Suppressor macrophage treated with lipopolysaccharide for 1 hour (primary cell): ENCODE data around the gene IQSEC1.

Experiments
- DNase-seq, 3 donors: peaks; one replicate each; pipeline ENCODE4 v3.0.0-alpha.2; 2020 to 2022

Gene IQSEC1

GRCh38 chr3:13085081-13085845 lies 12.0 kb upstream of the IQSEC1 start:
- DNase-seq: no peak

- no peak for DNase-seq
Measured at GRCh38 chr3:13083898-13084297, 10.7 kb upstream of the IQSEC1 start.

DNA sequence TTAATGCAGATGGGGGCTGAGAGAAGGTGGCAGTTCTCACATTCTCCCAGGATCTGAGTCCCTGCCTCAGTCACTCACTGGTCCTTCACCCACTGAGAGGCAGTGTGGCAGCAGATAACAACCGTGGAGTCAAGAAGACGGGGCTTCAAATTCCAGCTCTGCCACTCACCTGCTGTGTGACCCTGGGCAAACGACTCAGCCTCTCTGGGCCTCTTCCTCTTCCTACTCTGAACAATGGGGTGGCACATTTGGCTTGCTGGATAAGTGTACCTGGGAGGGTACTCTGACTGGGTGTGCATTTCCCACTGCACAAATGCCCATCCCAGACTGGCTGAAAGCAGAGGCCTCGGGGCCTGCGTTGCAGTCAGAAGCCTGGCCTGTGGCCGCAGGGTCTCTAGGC lies 10.0 kb upstream of the IQSEC1 start:
- no peak for DNase-seq

DNA sequence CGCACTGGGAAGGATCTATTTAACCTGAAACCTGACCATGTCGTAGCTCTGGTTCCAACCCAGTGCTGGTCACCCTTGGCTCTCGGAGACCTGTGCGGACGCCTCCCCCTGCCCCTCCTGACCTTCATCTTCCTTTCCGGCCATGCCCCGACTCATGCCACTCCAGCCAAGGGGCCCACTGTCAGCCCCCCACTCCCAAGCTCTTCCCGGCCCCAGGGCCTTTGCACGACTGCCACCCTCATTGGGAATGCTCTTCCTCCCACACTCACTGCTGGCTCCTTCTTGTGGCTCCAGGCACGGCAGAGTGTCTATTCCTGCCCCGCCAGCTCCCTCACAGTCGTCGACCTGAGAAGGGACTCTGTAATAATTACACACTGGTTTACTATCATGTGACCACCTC lies 9.4 kb upstream of the IQSEC1 start:
- DNase-seq: no peak

DNA sequence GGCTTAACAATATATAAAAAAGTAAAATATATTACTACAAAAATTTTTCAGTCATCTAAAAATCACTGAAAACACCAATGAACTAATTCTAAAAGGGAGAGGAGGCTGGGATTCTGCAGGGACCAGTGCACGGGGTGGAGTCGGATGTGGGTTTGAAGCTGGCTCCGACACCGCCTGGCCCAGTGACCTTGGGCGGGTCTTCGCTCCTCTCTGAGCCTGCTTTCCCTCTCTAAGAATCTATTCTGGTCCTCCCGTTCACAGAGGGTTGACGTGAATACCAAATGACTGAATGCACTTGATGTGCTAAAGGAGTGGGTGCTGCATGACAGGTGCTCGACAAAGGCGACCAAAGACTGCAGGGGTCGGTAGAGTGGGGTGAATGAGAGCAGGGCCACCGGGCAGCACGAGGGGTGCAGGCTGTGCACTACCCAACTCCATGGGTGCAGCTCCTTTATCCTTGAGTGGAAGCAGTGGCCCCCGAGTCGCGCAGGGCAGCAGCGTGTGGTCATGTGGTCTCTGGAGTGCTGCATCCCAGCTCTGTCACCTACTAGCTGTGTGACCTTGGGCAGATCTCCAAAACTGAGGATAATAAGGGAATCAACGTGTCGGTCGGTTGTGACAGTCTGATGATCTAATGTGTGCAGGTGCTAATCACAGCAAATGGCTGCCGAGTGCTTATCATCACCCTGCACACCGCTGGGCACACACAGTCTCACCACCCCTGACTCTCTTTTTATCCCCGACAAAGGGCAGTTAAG lies 8.6 kb upstream of the IQSEC1 start:
- DNase-seq: no peak

DNA sequence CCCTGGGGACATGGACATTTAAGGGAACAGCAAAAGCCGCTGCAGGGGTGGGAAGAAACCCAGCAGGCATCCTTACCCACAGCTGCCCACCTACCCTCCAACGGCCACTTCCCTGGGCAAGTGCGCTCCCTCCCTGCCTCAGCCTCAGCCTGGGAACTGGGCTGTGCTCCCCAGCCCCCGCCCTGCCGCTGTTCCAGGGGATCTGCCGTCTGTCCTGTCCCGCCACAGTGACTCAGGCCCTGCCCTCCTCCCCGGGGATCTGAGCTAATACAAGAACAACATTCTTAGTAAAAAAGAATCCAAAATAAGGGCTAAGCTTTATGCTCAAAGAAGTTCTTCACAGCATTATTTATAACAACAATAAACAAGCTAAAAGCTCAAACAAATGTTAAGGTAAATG lies 7.4 kb upstream of the IQSEC1 start:
- no peak for DNase-seq

DNA sequence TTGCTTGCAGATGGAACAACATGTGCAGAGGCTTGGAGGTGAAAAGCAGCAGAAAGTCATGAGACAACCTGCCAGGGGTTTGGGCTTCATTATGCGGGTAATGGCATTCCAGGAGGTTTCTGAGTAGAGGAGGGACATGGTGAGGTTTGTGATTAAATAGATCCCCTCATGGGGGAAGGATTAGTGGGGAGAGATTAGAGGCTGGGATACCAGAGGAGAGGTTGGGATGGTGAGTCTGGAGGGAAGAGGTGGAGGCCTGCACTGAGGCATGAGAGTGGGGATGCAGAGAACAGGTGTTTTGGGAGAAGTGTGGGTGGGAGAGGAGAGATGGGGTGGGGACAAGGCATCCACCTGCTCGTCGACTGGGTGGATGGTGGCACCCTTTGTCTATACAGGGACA lies 6.8 kb upstream of the IQSEC1 start:
- no peak for DNase-seq

DNA sequence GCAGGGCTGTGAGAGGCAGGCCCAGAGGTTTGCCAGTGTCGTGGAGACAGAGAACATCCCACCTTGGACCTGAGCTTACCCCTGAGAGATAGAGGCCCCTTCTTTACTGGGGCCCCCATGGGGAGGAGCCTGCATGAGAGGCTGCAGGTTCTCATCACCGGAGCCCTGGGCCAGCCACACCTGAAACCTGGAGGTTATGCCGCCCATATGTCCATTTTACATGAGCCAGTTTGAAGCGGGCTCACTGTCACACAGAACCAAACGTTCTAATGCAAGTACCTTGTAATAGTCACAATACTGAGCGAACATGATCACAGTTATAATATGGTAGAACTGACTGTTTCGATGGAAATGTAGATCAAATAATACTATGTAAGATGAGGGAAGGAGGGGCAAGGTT lies 6.3 kb upstream of the IQSEC1 start:
- DNase-seq: no peak

DNA sequence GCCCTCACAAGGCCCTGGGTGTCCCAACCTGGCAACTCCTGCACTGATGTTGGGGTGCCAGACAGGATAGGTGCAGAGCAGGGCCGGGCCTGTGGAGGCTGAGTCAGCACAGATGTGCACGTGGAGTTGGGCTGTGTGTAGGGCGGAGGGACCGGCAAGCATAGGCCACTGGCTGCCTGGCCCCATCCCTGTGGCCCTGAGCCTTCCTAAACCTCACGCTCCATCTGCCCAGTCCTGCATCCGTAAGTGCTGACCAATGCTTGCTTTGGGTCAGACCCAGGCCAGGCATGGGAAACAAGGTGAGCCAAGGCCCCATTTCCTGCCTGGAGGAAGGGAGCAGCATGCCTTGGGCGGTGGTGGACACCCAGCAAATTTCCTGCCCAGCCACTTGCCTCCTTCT lies 5.8 kb upstream of the IQSEC1 start:
- no peak for DNase-seq

DNA sequence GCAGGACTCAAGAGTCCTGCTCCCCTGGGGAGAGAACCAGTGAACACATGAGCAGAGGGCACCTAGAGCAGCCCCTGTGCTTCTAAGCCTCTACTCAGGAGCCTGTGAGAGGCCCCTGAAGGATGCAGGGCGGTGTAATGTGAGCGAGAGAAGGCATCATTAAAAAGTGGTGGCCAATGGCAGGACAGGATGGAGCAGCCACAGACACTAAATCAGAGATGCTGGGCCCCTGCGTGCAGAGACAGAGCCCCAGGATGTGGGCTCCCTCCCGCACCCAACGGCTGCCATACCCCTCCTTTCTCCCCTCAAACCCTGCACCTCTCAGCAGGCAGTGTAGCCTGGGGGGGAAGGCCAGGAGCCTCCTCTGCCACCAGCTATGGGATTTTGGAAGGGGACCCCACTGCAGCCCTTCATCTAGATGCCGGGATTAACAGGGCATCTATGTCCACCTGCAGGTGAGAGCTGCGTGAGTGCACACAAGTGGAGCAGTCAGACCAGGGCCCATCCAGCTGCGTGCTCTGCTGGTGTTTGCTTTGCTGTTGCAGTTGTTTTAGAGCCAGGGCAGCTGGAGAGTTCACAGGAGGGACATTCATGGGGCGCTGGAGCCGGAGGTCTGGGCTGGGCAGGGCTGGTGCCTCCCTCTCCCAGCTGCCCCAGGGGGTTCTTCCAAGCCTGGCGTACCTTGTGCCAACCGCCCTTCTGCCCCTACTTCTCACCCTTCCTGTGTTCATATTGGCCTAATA lies 5.1 kb upstream of the IQSEC1 start:
- no peak for DNase-seq

DNA sequence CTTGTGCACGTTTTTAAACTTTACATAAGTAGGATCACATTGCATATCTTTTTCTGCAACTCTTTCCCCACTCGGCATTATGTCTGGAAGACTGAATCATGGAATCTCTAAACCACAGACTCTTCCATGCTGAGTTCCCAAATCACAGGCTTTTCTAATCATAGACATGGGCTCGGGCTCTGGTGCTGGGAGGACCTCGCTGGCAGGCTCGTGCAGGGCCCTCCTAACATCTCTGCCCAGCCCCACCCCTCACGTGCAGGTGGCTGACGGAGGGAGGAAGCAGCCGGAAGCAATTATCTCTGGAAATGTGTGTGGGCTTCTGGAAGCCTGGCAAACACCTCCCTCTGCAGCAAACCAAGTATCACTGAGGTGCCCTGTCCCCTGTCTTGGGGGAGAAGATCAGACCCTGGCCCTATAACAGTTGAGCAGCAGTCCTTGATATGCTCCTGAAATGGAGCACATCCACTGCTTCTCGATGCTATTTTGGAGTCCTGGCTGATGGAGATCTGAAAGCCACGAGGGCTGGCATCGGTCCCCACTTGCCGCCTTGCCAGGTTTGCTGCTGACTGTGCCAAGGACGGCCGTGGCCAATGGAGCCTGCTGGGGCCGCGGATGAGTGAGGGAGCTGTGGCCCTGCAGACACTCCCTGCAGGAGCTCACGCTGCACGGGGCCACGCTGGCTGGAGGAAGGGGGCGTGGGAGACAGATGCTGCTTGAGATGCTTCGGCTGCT lies 4.4 kb upstream of the IQSEC1 start:
- no peak for DNase-seq

DNA sequence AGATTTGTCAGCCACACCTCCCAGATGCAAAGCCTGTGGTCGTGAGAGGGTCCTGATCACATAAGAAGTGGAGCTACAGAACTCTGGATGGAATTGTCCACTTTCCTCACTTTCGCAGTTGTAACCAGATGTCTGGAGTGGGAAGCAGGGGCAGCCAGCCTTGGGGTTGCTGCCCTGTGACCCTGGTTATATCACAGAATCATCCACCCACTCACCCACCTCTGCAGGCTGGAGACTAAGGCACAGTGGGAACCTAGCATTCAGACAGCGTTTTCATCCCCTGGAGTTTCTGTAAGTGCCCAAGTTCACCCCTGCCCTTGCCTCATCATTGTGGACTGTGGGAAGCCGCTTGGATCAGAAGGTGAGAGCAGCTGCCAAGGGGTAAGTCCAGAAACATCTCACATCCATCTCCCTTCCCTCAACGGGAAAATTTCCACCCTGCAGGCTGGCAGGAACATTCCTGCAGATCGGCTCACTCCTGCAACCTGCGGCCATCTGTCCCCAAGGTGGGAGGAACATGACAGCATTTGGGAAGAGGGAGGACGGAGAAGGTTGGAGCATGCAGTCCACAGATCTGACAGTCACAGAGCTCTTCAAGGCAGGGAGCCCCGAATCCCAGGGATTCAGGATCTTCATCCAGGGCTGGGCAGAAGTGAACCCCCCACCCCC lies 2.9 kb upstream of the IQSEC1 start:
- DNase-seq: peak in 2 of 3 donors; percentile 26 to 41

DNA sequence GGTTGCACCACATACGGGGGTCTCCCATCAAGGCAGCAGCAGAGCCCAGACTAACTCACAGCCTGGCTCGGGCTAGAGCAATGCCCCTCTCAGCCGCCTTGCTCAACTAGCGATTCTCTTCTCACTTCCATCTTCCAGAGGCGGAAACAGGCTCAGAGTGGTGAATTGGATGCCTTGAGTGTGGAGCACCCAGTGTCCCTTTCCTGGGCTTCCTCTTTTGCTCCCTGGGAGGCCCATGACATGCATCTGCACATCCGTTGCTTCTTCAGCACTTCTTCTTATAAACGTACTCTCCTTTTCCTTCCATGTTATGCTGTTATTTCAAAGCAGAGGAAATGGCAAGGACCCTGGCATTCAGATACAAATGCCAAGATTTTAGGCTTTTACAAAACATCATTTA lies 2.1 kb upstream of the IQSEC1 start:
- DNase-seq: peak; percentile 69 to 78 (median 78)

DNA sequence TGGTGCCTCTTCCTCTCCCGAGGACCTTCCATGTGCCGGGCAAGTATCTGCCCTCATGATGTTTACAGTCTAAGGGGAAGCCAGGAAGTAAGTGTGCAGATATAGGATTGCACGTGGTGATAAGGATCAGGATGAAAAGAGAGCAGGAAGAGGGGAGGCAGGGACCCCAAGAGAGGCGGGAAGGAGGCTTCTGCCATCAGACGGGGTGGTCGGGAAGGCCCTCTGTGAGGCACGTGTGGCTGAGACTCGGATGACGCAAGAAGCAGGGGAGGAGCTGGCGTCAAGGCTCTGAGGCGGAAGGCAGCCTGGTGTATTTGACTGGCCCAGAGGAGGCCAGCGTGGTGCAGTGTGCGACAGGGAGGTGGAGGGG lies 762 bp upstream of the IQSEC1 start:
- peak in 1 of 3 donors; percentile 12 for DNase-seq

DNA sequence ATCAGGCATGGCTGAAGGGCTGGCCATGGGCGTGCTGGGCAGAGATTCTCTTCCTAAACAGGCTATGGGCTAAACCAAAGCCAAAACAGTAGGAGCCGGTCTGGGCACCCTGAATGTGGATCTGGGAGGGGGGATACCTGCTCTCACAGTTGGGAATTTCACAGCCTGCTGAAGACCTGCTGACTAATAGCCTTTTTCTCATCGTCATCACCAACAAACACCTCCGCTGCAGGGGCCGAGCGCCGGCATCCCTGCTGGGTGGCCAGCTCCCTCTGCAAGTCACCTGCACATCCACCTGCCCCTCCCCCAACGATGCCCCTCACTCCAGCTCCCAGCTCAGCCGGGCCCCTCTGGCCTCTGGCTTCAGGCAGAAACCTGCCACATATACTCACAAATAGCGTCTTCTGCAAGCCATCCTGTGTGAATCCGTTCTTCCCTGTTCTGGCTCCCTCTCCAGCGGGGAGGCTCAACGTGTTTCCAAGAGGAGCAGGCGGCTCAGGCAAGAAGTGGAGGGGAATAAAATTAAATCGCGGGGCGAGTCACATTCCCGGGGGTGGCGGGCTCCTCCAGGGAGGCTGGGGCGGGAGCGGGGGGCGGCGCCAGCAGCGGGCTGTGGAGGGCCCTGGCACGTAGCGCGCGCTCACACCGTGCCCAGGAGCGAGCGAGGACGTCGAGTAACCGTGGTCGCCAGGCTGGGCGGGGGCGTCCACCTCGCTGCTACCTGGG lies 466 bp downstream of the IQSEC1 start:
- no peak for DNase-seq

DNA sequence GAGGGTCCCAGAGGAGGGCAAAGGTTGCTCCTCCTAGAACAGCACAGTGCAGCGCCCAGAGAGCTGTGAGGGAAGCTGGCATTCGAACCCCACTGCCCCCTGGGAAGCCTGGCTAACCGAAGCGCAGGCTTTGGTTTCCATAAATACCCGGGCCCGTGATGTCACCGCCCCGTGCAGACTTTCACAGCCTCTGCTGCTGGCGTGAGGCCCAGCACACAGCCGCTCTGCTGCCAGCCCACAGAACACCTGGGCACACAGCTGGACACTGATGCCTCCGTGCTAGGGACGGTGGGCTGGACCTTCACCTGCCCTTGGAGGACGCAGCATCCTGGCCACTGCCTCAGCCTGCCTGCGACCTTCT lies 1.0 kb downstream of the IQSEC1 start:
- no peak for DNase-seq

GRCh38 chr3:13071695-13072094 lies 1.5 kb downstream of the IQSEC1 start:
- DNase-seq: no peak

GRCh38 chr3:13070391-13071070 lies 2.7 kb downstream of the IQSEC1 start:
- no peak for DNase-seq

DNA sequence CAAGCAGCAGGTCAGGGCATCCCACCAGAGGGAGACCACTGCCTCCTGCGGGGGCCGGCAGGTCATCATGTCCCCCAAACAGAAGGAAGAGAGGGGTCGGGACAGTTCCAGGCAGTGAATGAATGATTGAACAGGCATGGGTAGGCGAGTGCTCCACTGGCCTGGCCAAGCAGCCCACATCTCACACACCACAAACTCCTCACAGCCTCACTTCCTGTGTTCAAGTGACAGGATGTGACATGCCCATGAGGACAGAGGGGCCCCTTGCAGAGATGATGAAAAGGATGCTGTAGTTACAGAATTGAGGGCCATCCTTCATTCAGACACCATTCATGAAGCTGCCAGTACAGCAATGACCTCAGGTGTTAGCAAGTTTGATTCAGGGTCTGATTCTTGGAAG lies 3.7 kb downstream of the IQSEC1 start:
- peak in 2 of 3 donors; percentile 22 to 31 for DNase-seq

DNA sequence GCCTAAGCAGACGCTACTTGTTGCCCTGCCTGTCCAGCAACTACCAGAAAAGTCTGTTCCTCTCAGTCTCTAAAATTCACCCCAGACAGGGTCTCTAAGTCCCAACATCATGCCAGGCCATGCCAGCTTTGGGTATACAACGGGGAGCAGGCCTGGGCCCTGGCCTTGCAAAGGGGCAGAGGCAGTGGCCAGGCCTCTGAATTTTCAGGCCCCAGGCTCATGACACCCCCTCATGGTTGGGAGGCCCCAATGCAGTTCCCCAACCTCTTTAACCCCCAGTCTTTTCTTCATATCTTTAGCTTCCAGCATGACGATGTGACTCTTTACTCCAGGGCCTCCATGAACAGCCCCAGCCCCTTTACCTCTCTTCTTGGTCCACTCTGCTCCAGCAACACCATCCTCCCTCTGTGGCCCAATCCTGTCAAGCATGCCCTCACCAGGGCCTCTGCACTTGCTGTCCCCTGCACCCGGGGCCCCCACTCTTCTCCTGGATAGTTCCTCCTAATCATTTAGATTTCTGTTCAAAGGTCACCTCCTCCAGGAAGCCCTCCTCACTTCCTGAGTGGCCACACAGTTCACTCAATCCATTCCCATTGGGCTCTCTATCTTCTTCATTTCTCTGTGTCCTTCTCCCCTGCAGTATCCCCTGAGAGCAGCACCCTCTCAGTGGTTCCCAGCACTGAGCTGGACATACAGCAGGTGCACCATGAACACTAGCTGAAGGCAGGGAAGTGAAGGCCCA lies 4.8 kb downstream of the IQSEC1 start:
- no peak for DNase-seq

DNA sequence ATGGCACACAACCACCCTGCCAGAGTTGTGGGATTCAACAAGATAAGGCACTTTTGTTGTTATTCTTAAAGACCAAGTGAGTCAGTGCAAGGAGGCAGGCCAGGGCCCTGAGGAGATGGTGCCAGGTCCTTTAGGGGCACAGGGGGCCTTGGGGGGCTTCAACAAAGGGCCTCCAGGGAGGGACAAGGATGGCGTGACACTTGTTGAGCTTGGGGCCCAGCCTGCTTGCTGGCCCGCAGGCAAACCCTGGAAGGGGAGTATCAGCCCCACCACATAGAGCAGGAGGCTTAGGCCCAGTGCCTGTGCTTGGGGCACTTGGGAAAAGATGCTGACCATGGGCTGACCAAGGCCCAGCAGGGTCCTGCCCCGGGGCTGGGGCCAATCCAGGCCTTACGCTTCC lies 5.5 kb downstream of the IQSEC1 start:
- DNase-seq: no peak
